Mammary epithelial cell (primary cell): ENCODE results near the gene KRT76.

ENCODE experiments used
- EZH2 ChIP-seq: IDR thresholded peaks from 2 replicates; pipeline ENCODE4 v1.6.1; 2012; ENCODE audit warnings: low read length, inconsistent platforms, borderline replicate concordance
- TF ChIP-seq, protein P1 (sequence below), 2 donors: IDR thresholded peaks in 1 of 2; conservative IDR thresholded peaks in 1 of 2; 2 replicates each; pipeline ENCODE4 v1.5.1; 2011 to 2012; ENCODE audit warnings: inconsistent platforms in 2 of 2, low read length in 2 of 2, mild to moderate bottlenecking in 2 of 2, control low read depth in 1 of 2, low read depth in 1 of 2; ENCODE audit not compliant: insufficient read depth in 1 of 2; ENCODE audit errors: extremely low read depth in 1 of 2

DNA sequence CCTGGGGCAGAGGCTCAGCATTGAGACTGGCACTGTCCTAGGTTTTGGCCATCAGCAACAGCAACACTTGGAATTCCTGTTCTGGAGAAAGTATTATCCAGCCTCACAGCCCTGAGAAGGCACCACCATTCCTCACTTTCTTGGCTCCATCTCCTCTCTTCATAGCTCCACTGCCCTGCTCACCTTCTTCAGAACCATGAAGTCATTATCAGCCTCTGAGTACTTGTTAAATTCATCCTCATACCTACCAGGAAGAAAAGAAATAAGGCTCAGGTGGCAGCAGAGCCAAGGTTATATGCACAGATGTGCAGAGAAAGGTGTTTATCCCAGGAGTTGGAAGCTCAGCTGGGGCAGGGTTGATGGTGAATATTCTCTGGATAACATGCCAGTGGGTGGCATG lies 25.4 kb downstream of the KRT76 start:
- TF ChIP-seq, protein P1, sequence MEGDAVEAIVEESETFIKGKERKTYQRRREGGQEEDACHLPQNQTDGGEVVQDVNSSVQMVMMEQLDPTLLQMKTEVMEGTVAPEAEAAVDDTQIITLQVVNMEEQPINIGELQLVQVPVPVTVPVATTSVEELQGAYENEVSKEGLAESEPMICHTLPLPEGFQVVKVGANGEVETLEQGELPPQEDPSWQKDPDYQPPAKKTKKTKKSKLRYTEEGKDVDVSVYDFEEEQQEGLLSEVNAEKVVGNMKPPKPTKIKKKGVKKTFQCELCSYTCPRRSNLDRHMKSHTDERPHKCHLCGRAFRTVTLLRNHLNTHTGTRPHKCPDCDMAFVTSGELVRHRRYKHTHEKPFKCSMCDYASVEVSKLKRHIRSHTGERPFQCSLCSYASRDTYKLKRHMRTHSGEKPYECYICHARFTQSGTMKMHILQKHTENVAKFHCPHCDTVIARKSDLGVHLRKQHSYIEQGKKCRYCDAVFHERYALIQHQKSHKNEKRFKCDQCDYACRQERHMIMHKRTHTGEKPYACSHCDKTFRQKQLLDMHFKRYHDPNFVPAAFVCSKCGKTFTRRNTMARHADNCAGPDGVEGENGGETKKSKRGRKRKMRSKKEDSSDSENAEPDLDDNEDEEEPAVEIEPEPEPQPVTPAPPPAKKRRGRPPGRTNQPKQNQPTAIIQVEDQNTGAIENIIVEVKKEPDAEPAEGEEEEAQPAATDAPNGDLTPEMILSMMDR (conservative IDR thresholded peaks at IDR 0.05 in 1 of 2, IDR thresholded peaks at IDR 0.05 in 1 of 2; ENCODE audit: extremely low read depth in 1 of 2, insufficient read depth in 1 of 2, low read depth in 1 of 2, low read length in 2 of 2): no peak
- no peak for TF ChIP-seq EZH2
